ENCODE results near the gene EVX2.

DNA sequence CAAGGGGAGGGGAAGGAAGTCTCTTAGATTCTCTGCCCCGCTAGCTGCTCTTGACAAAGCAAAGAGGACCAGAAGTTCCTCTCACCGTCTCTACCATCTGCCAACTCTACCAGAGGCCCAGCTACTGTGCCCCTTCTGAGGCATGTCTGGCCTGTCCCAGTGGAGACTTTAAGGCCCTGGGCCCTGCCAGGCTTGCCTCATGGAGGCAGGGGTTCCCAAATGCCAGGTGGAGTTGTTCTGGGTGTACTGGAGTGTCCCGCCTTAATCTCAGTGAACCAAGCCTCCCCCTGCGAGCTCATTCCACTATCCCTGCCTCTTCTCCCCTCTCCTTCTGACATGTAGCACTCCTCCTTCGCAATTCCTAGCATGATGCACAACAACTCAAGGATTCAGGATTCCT is 18.1 kb upstream of the EVX2 start:
- TF ChIP-seq, protein P1, sequence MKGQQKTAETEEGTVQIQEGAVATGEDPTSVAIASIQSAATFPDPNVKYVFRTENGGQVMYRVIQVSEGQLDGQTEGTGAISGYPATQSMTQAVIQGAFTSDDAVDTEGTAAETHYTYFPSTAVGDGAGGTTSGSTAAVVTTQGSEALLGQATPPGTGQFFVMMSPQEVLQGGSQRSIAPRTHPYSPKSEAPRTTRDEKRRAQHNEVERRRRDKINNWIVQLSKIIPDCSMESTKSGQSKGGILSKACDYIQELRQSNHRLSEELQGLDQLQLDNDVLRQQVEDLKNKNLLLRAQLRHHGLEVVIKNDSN (IDR thresholded peaks at IDR 0.05; ENCODE audit: borderline replicate concordance, low read depth), result no peak
- TF ChIP-seq FOXJ3 (CRISPR knock-in tag; IDR thresholded peaks at IDR 0.05), result no peak
- no peak for TF ChIP-seq EZH2phosphoT487 (IDR thresholded peaks at IDR 0.05; ENCODE audit: borderline replicate concordance, low read depth)
- TF ChIP-seq POLR2AphosphoS5 (IDR thresholded peaks at IDR 0.05; ENCODE audit: low read depth, low read length), result no peak
- TF ChIP-seq TEAD4 (IDR thresholded peaks at IDR 0.05; ENCODE audit: borderline replicate concordance, insufficient read depth), result no peak
